Astrocyte (in vitro differentiated cells and primary cell): ENCODE data around the gene SMARCB1. TPM values are rescaled to one million over a fixed set of nuclear protein-coding genes. Genes with fewer than 3 reads are reported as not detected.

Experiments used
- DNase-seq: peaks from one replicate; pipeline ENCODE4 v3.0.0-alpha.2; 2010; ENCODE audit warnings: low read depth
- FAIRE-seq: peaks from 2 replicates; lab custom pipeline; 2011; peaks lifted over from hg19 to GRCh38; lab: Jason Lieb, UNC
- H2AFZ ChIP-seq: 2 replicates; pipeline ENCODE4 v1.6.0; 2012; ENCODE audit warnings: low read depth, low read length, inconsistent platforms
- H3K27ac ChIP-seq: 2 replicates; pipeline ENCODE4 v1.5.1; 2011; ENCODE audit warnings: low read depth, low read length, inconsistent platforms
- H3K27me3 ChIP-seq: 2 replicates; pipeline ENCODE4 v1.6.0; 2011; ENCODE audit warnings: low read length, inconsistent platforms; ENCODE audit not compliant: insufficient read depth
- H3K36me3 ChIP-seq: 2 replicates; pipeline ENCODE4 v1.5.1; 2011; ENCODE audit warnings: low read length, inconsistent platforms; ENCODE audit not compliant: insufficient read depth
- H3K4me1 ChIP-seq: 2 replicates; pipeline ENCODE4 v1.5.1; 2011; ENCODE audit warnings: low read length, inconsistent platforms; ENCODE audit not compliant: insufficient read depth
- H3K4me2 ChIP-seq: 2 replicates; pipeline ENCODE4 v1.6.0; 2012; ENCODE audit warnings: low read length, inconsistent platforms
- H3K4me3 ChIP-seq: 2 replicates; pipeline ENCODE4 v1.5.1; 2011; ENCODE audit warnings: low read depth, mild to moderate bottlenecking, low read length, inconsistent platforms; ENCODE audit not compliant: insufficient read depth
- H3K79me2 ChIP-seq: 2 replicates; pipeline ENCODE4 v1.6.0; 2012; ENCODE audit warnings: mild to moderate bottlenecking, low read length, inconsistent platforms; ENCODE audit not compliant: insufficient read depth
- H3K9ac ChIP-seq: 2 replicates; pipeline ENCODE4 v1.6.0; 2012; ENCODE audit warnings: mild to moderate bottlenecking, low read length, inconsistent platforms
- H3K9me3 ChIP-seq: 2 replicates; pipeline ENCODE4 v1.5.1; 2012; ENCODE audit warnings: low read depth, mild to moderate bottlenecking, low read length, inconsistent platforms; ENCODE audit not compliant: insufficient read depth
- H4K20me1 ChIP-seq: 2 replicates; pipeline ENCODE4 v1.6.0; 2012; ENCODE audit warnings: low read length, inconsistent platforms; ENCODE audit not compliant: insufficient read depth
- H3K27ac Mint-ChIP-seq: one replicate; pipeline ENCODE4 v1.8.0; 2021; ENCODE audit warnings: mild to moderate bottlenecking, mixed read lengths; ENCODE audit not compliant: unreplicated experiment
- H3K27me3 Mint-ChIP-seq: one replicate; pipeline ENCODE4 v1.8.0; 2021; ENCODE audit warnings: low read depth, mixed read lengths; ENCODE audit not compliant: unreplicated experiment
- H3K36me3 Mint-ChIP-seq: one replicate; pipeline ENCODE4 v1.8.0; 2021; ENCODE audit warnings: low read depth, mixed read lengths; ENCODE audit not compliant: unreplicated experiment
- H3K4me1 Mint-ChIP-seq: one replicate; pipeline ENCODE4 v1.8.0; 2021; ENCODE audit warnings: low read depth, mixed read lengths; ENCODE audit not compliant: unreplicated experiment
- H3K4me3 Mint-ChIP-seq: one replicate; pipeline ENCODE4 v1.8.0; 2021; ENCODE audit warnings: mild to moderate bottlenecking, moderate library complexity, mixed read lengths; ENCODE audit not compliant: unreplicated experiment
- H3K9me3 Mint-ChIP-seq: one replicate; pipeline ENCODE4 v1.8.0; 2021; ENCODE audit warnings: mild to moderate bottlenecking, mixed read lengths; ENCODE audit not compliant: unreplicated experiment
- EZH2 ChIP-seq: IDR thresholded peaks from 2 replicates; pipeline ENCODE4 v1.6.1; 2012; ENCODE audit warnings: mild to moderate bottlenecking, low read length, inconsistent platforms; ENCODE audit not compliant: insufficient read depth
- total RNA-seq: library from RNA; stranded (reverse); gene quantifications from 2 replicates; pipeline ENCODE4 v1.2.1, GENCODE V29; 2021
- TF ChIP-seq, protein P1 (sequence below): IDR thresholded peaks from 2 replicates; pipeline ENCODE4 v1.5.1; 2011; ENCODE audit warnings: low read depth, mild to moderate bottlenecking, inconsistent platforms, low read length, moderate library complexity; ENCODE audit not compliant: insufficient read depth

Gene SMARCB1
- total RNA-seq, 1 donor from 2014 or later, result 91.3 TPM

DNA sequence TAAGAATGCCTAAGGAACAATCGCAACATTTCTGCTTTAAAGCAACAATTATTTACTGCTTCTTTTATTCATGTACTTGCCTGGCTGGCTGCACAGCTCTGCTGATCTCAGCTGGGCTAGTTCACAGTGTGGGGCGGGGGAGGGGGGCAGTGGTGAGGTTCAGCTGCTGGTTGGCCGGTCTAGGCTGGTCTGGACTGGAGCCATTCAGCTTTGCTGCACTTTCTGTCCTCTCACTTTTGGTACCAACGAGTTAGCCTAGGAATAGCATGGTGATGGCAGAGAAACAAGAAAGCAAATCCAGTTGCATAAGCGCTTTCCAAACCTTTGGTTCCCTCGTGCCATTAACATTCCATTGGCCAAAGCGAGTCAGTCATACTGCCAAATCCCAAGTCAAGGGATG, 91.5 kb downstream of the SMARCB1 start:
- Mint-ChIP-seq H3K36me3 (peaks cover 37% of the 10 kb centered on the region), H3K4me1 (peaks cover 1% of the 10 kb centered on the region), H3K27ac (no peak overlapping the region), H3K9me3 (no peaks in the 10 kb centered on the region), H3K27me3 (no peaks in the 10 kb centered on the region), H3K4me3 (no peak overlapping the region)
- Histone ChIP-seq H2AFZ (no peak overlapping the region), H3K9me3 (no peaks in the 10 kb centered on the region), H3K4me2 (no peak overlapping the region), H3K4me3 (no peak overlapping the region), H3K9ac (no peak overlapping the region), H3K4me1 (no peaks in the 10 kb centered on the region), H4K20me1 (no peaks in the 10 kb centered on the region), H3K27me3 (no peaks in the 10 kb centered on the region), H3K79me2 (no peaks in the 10 kb centered on the region), H3K36me3 (no peaks in the 10 kb centered on the region), H3K27ac (no peak overlapping the region)
- no peak for TF ChIP-seq EZH2
- TF ChIP-seq, protein P1, sequence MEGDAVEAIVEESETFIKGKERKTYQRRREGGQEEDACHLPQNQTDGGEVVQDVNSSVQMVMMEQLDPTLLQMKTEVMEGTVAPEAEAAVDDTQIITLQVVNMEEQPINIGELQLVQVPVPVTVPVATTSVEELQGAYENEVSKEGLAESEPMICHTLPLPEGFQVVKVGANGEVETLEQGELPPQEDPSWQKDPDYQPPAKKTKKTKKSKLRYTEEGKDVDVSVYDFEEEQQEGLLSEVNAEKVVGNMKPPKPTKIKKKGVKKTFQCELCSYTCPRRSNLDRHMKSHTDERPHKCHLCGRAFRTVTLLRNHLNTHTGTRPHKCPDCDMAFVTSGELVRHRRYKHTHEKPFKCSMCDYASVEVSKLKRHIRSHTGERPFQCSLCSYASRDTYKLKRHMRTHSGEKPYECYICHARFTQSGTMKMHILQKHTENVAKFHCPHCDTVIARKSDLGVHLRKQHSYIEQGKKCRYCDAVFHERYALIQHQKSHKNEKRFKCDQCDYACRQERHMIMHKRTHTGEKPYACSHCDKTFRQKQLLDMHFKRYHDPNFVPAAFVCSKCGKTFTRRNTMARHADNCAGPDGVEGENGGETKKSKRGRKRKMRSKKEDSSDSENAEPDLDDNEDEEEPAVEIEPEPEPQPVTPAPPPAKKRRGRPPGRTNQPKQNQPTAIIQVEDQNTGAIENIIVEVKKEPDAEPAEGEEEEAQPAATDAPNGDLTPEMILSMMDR, result no peak
- FAIRE-seq (no peak), DNase-seq (no peak)

- Mint-ChIP-seq H3K36me3 (peaks cover 20% of the 10 kb centered on the region), H3K9me3 (no peaks in the 10 kb centered on the region), H3K27me3 (no peaks in the 10 kb centered on the region), H3K4me1 (peaks cover 1% of the 10 kb centered on the region), H3K27ac (no peak overlapping the region), H3K4me3 (no peak overlapping the region)
- no peak for FAIRE-seq
- TF ChIP-seq, protein P1, result no peak
- TF ChIP-seq EZH2, result no peak
- H3K27ac ChIP-seq, result no peak overlapping the region
- no peaks in the 10 kb centered on the region for H4K20me1 ChIP-seq
- H3K4me1 ChIP-seq, result no peaks in the 10 kb centered on the region
- H3K36me3 ChIP-seq, result no peaks in the 10 kb centered on the region
- no peaks in the 10 kb centered on the region for H3K27me3 ChIP-seq
- no peak overlapping the region for H2AFZ ChIP-seq
- H3K79me2 ChIP-seq, result no peaks in the 10 kb centered on the region
- no peak for DNase-seq
- H3K4me3 ChIP-seq, result no peak overlapping the region
- H3K9me3 ChIP-seq, result no peaks in the 10 kb centered on the region
- no peak overlapping the region for H3K4me2 ChIP-seq
- H3K9ac ChIP-seq, result no peak overlapping the region
Observed at GRCh38 chr22:23882370-23882769, 95.6 kb downstream of the SMARCB1 start.

- Mint-ChIP-seq H3K4me3 (no peak overlapping the region), H3K9me3 (no peaks in the 10 kb centered on the region), H3K36me3 (peaks cover 12% of the 10 kb centered on the region), H3K27ac (no peak overlapping the region), H3K27me3 (no peaks in the 10 kb centered on the region), H3K4me1 (peaks cover 4% of the 10 kb centered on the region)
- H3K79me2 ChIP-seq, result no peaks in the 10 kb centered on the region
- TF ChIP-seq, protein P1, result no peak
- TF ChIP-seq EZH2, result no peak
- no peaks in the 10 kb centered on the region for H3K27me3 ChIP-seq
- no peak for DNase-seq
- H3K9ac ChIP-seq, result no peak overlapping the region
- no peak for FAIRE-seq
- H3K4me2 ChIP-seq, result no peak overlapping the region
- H2AFZ ChIP-seq, result no peak overlapping the region
- no peaks in the 10 kb centered on the region for H4K20me1 ChIP-seq
- peaks cover 7% of the 10 kb centered on the region for H3K4me1 ChIP-seq
- no peak overlapping the region for H3K27ac ChIP-seq
- H3K4me3 ChIP-seq, result no peak overlapping the region
- no peaks in the 10 kb centered on the region for H3K36me3 ChIP-seq
- H3K9me3 ChIP-seq, result no peaks in the 10 kb centered on the region
Observed at GRCh38 chr22:23883658-23884057, 96.9 kb downstream of the SMARCB1 start.
